ENCODE data around the gene HEMGN.
A peak's percentile ranks its signal among the peaks of the same experiment; 100 is the strongest.
"Not testable (repeated sequence)": the region's sequence is repeated elsewhere in the genome, so short reads cannot be mapped to it uniquely, and the experiment has no call there.

The HEMGN gene, protein sequence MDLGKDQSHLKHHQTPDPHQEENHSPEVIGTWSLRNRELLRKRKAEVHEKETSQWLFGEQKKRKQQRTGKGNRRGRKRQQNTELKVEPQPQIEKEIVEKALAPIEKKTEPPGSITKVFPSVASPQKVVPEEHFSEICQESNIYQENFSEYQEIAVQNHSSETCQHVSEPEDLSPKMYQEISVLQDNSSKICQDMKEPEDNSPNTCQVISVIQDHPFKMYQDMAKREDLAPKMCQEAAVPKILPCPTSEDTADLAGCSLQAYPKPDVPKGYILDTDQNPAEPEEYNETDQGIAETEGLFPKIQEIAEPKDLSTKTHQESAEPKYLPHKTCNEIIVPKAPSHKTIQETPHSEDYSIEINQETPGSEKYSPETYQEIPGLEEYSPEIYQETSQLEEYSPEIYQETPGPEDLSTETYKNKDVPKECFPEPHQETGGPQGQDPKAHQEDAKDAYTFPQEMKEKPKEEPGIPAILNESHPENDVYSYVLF

DNA sequence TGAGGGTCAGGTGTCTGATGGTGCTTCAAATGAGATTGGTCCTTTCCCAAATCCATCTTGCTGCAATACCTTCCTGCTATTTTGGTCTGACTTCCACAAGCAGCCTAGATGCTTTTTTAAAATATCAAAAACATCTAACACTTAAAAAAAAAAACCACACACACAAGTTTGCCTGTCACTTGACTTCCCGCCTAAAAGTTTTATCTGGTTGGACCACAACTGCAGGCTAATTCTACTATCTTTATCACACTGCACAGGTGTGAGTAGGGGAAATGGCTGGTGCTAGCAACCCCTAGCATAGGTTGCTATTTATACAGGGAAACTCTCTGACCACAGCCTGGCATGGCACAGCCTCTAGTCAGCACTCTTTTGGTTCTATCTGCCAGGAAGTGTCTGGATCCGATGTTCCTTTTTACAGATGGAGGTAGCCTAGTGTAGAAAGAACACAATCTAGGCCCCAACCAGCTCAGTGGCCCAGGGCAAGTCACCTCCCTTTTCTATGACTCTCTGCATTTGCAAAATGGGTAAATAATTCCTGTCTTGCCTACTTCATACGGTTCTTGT, at the start of gene HEMGN:
Gene HEMGN, minus strand, starts transcription at position 92 of the 564 bp plus-strand sequence. Its CDS starts 36 bp downstream, at position 56.
- no peak for DNase-seq

DNA sequence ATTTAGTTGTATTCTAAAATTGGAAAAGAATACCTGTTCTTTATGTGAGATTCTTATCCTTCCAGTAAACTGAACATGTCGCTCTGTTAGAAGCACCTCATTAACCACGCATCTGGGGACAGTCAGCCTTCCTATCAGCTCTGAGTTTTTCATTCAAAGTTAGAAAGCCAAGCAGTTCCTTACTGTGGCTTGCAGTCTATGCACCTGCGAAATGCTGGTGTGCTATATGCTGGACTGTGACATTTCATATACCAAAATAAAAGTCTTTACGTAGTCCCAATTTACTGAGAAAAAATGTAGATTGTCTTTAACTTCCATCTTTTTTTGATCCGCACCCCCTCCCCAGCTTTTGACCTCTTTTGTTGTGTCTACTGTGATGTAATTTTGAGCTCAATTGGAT, 49.5 kb upstream of the HEMGN start:
- no peak for DNase-seq

DNA sequence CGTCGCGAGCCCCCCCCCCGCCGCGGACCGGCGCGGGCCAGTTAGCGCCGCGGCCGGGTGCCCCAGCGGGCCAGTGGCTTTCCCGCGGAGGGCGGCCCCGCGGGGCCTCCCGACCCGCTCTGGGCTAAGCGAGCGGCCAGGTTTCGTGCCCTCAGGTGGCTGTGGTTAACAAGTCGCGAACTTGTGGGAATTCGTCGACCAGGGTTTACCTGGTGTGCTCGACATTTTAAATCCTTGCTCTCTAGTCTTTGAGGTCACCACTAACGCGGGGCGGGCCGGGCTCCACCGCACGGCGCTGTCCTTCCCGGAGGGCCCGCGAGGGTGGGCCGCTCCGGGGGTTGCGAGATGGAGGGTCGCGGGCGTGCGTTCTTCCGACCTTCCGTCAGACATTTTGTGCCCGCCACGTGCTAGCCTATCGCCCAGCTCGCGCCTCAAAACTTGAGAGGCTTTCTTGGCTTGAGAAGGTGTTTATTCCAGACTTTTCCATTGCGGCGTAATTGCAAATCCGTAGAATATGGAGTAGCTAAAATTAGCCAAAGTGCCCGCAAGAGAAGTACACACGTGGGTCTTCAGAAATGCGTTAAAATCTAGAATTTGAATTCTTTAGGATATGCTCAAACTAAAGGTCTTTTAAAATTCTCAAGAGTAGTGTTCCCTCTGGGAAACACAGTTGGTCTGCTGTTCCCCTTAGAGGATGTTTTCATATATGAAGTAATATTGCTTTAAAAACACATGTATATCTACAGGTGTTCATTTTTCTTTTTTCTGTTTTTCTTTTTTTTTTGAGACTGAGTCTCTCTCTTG, 47.3 kb upstream of the HEMGN start:
- peak in 7 of 58 donors; percentile 26 to 60 (median 46) for DNase-seq

DNA sequence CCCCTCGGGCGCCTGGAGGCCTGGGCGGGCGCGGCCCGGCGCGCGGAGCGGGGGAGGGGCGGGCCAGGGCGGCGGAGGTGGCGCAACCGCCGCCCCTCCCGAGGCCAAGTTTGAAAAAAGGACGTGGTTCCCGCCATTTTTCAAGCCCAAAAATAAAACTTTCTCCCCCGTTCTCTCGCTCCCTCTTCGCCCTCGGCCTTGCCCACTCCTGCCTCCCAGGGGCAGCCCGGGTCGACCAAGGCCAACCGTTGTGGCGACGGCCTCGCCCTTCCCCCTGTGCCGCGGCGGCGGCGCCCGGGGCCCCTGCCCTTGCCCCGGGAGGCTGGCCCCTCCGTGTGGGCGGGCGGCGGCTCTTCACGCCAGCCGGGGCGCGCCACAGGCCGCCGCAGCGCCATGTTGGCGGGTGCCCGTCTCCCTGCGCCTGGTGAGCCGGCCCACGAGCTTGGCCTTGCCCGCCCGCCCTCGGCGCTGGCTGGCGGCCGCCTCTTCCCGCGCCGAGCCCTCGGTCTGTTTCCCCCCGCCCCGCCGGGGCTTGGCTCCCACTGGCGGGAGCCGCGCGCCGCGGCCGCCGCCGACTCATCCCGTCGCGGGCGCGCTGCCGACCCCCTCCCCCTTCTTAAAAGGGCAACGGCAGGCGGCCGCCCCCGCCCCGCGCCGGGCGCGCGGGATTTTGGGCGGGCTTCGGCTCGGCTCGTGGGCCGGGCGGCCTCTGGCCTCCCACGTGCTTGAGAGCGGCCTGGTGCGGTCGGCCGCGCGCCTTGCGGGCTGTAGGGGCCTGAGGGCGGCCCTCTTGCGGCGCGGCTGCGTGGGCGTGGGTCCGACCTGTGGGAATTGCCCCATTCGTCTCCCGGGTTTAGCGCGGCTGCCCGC, 46.5 kb upstream of the HEMGN start:
- peak in 55 of 58 donors; percentile 15 to 85 (median 62) for DNase-seq

DNA sequence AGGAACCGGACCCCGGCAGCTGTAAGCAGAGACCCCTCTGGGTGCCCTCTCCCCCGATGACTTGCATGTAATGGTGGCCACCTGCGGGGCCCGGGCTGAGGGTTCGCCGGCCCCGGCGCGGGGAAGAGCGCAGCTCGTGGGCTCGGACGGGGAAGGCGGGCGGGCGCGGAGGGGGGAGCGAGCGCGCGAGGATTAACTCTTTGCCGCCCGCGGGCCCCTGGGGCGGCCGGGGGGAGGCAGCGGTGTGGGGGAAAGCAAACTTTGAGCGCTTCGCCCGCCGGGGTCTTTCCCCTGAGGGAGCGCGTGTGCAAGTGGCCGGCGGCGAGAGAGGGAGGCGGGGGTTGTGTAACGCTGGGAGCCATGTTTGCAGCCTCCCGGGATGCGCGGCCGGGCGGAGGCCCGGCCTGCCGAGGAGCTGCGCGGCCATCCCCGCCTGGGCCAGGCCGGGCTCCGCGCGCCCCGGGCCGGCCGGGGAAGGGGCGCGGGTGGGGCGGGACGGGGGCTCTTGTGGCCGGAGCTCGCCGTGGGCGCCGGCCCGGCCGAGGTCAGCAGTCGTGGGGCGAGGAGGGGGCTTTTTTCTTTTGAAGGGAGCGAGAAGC, 45.7 kb upstream of the HEMGN start:
- DNase-seq, result peak in 34 of 58 donors; percentile 27 to 84 (median 63)

DNA sequence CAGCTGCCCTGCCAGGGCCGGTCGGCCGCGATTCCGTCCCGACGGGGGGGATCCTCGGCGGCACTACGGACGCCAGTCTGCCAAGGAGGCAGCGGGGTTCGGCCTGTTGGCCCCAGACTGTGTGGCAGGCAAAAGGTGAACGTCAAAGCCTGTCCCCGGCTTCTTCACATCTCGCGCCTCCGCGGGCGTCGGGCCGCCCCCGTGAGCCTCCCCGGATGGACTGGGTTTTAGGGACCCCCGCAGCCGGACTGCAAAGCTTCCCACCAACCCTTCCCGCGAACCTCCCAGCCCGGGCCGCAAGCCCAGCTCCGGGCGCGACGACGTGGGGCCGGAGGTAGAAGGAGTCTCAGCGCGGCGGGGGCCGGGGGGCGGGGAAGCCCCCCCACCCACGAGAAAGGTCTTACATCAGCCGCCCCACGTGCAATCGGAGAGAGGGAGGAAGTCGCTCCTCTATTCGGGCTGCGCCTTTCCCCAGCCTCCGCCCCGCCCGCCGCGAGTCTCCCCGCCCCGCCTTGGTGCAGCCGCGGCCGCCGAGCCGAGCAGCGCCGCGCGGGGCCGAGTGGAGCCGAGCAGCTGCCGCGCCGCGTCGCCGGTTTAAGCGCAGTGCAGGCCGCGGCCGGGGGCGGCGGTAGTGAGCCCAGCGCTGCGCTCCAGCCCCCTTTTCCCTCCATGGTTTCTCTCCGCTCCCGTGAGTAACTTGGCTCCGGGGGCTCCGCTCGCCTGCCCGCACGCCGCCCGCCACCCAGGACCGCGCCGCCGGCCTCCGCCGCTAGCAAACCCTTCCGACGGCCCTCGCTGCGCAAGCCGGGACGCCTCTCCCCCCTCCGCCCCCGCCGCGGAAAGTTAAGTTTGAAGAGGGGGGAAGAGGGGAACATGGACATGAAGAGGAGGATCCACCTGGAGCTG, 45.0 kb upstream of the HEMGN start, which contains the start of gene ANP32B:
Gene ANP32B, plus strand, starts transcription at position 659 of the 906 bp plus-strand sequence. Its CDS starts 215 bp downstream, at position 874.
- DNase-seq, result peak in 57 of 58 donors; percentile 24 to 96 (median 86)

DNA sequence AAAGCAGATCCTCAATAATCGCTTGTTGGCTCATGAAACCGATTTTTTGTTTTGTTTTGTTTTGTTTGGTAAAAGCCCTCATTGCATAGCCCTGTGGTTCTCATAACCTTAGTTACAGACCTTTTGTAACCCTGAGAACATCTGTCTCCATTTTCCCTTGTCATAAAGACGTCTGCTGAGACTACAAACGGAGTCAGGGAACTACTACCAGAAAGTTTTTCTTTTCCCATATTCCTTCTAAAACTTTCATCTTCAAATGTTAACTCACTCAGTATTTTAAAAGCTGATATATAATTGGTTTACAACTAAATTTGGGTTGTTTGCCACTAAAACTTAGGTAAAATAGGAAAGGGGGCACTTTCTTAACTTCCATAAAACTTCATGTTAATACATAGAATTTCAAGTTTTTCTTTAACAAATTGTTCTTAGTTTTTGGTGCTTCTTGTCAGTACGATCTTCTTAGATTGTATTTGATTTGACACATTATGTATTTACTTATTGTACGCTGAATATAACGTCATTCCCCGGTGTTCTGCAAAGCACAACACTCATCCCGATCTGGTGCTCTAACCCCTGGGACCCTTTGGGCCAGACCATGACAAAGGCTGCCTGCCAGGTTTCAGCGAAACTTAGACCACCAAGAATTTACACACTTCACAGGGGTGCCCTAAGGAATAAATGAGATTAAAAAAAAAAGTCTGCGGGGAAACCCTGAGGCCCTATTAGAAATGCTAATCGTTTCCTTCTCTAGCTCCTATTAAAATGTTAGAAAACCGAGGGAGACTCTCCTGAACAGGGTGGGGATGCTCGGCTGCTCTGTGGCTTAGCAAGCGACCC, 44.1 kb upstream of the HEMGN start:
- peak in 1 of 58 donors; percentile 44 for DNase-seq

DNA sequence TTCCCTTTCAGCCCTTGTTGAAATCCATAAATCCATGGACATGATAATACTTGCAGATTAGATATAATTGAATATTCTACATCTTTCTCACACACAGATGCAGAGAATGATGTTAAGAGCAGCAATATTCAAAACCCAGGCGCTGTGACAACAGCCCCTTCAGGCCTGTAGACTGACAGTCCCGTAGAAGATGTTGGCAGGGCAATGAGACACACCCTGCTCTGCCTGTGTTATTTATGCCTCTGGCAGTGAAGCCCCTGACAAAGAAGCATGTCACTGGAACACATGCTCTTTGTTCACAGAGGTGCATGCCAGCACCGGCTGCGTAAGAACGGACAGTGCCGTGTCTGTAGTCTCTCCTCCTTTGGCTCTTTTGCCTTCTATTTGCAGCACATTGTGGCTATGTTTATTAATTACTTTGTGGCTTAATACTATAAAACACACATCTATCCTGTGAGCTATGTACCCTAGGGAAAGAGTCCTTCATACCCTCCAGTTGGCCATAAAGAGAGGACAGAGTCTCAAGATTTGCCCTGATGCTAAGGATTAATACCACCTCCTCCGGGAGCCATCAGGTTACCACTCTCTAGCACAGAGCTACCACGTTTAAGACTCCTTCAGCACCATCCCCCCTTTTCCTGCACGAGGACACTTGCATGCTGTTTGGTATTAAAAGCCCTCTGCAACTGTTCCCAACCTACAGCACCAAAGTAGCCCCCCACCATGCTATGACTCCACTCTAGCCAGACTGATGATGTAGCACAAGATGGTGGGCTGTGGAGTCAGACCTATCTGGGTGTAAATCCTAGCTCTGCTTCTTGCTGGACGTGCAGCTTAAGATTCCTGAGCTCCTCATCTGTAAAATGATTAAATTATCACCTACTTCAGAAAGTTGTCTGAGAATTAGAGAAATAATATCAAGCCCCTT, 43.2 kb upstream of the HEMGN start:
- DNase-seq, result peak in 44 of 58 donors; percentile 5 to 88 (median 46)

DNA sequence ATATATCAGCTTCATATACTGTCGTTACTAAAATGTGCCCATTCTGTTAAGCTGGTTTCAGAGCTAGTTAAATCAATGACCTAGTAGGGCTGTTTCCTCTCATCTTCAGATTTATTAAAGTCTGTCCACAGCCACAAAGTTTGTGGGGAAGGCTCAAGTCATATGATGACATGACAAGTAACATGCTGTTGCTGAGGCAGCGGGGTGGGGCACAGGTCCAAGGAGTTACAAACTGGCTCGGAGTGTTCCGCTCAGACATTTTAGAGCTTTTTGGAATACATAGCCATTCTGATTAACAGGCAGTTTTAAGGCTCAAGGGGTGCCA, 42.5 kb upstream of the HEMGN start:
- peak in 9 of 58 donors; percentile 9 to 43 (median 18) for DNase-seq

DNA sequence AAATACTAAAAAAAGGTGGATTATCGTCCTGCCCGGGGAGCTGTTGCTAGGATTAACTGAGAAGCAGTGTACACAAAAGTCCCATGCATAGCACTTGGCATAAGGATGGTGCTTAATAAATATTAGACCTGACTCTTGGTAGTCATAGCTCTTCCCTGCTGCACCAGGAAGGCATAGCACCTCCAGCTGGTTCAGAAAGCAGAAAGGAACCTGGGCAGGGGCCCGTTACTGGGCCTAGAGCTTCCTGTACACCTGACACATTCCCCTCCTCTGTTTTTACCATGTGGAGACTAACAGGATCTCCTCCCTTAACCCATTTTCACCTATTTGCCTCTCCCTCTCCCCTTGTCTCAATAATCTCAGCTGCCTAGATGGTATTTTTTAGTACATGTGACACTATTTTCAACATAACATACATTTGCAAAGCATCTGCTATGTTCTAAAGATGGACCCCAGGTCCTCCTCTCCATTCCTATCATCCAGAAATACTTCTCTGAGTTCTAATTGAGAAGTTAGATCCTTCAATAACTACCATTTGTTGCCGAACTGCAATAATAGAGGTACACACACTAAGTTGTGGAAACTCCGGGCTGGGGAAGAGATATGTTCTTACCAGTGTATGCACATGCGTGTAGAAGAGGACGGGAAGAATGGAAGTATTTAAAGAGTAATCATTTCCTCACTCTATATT, 42.0 kb upstream of the HEMGN start:
- DNase-seq, result peak in 1 of 58 donors; percentile 8

DNA sequence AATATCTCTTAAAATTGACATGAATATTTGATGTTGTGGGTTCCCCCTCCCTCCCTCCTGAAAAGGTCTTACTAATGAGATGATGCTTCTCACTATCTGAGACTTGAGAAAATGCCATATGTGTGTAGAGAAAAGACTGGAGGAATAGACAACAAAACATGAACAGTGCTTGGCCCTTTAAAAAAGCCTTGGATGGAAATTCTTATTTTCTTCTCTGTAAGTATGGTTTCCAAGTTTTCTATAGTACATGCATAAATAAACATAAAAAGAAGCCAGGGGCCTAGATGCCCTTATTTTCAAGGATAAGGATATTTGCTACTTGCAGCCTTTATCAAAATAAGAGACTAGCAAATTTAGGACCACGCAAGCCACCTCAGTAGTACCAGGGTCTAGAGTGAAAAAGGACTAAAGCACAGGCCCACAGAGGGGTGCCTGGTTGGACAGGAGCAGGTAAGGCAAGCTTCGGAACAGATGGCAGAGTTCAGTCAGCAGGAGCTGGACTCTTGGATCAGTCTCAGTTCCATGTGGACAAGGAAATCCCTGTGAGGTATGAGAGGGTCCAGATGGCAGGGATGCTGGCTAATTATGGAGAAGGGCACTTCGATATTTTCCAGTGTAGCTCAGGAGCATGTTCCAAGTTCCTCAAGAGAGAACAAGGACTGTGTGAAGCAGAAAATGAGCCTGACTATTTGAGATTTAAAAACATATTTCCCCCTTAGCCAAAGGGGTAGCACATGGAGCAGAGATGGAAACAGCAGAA, 40.6 kb upstream of the HEMGN start:
- peak in 2 of 58 donors; percentile 4 to 36 for DNase-seq

DNA sequence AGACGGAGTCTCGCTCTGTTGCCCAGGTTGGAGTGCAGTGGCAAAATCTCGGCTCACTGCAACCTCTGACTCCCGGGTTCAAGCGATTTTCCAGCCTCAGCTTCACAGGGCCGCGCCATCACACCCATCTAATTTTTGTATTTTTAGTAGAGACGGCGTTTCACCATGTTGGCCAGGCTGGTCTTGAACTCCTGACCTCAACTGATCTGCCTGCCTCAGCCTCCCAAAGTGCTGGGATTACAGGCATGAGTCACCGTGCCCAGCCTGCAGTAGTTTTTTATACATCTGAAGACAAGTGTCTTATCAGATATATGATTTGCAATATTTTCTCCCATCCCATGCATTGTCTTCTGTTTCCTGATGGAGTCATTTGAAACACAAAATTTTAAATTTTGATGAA, 38.7 kb upstream of the HEMGN start:
- DNase-seq, result not testable (repeated sequence)

DNA sequence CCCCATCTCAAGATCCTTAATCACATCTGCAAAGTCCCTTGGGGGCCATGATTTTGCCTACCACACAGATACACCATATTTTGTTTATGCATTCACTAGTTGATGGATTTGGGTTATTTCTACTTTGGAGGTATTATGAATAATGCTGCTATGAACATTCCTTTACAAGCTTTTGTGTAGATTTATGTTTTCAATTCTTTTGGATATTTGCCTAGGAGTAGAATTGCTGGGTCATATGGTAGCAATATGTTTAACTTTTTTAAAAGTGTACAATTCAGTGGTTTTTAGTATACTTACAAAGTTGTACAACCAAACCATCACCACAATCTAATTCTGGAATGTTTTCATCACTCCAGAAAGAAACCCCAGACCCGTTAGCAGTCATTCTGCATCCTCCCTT, 37.4 kb upstream of the HEMGN start:
- DNase-seq, result no peak

DNA sequence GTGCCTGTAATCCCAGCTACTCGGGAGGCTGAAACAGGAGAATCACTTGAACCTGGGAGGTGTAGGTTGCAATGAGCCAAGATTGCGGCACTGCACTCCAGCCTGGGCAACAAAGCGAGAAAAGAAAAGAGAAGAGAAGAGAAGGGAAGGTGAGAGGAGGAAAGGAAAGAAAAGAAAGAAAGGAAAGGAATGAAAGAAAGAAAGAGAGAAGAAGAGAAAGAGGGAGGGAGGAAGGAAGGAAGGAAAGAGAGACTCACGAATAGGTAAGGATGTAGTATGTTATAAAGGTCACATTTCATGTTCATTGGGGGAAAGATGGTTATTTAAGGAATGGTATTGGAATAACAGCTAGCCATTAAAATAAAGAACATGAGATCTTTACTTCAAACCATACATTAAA, 34.8 kb upstream of the HEMGN start:
- DNase-seq, result no peak

DNA sequence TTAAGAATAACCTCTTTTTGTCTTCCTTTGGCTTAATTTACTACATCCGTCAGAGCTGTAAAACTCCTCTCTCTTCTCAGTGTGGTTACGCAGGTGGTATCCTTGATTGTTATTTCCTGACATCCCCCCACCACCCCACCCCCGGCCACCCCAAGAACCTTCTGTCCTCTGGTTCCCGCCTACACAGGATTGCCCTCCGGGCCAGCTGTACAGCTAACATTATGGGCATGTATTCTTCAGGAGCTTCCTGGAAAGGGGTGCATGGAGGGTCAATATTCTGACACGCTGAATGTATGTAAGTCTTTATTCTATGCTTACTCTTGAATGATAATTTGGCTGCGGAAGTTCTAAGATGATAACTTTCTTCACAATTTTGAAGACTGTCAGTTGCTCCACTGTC, 32.2 kb upstream of the HEMGN start:
- no peak for DNase-seq

DNA sequence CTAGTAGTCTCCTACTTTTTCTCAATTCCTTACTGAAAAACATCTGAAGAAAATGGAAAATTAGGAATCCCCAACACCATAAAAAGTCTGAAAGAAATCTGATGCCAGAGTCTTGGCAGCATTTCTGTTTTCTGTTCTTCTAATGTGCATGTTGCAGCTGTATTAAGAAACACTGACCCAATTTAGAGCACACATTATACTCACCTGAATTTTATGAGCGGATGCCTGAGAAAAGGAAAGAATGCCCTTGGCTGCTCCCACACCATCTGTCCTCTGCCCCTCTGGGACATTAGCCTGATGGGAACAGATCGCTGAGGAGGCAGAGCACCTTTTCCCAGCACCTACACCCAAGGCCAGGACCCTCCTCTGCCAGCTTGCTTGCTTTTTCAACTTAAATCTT, 31.0 kb upstream of the HEMGN start:
- no peak for DNase-seq
